SK-N-SH treated with all-trans-retinoic acid at 6 μM for 48 hours (cell line): Measurements from ENCODE around the gene EPN3.

ENCODE experiments used
- ATAC-seq: fragments of 200-7000 bp; cut with Tn5 transposase; 3 replicates; pipeline ENCODE4 v1.9.1; 2020; ENCODE audit warnings: mild to moderate bottlenecking, moderate library complexity
- ARNTL ChIP-seq: fragments of 450-650 bp; formaldehyde crosslinking; IDR thresholded peaks from 2 replicates; pipeline ENCODE4 v1.5.0; 2020; ENCODE audit warnings: low read depth, mild to moderate bottlenecking, moderate library complexity, borderline replicate concordance
- BACH2 ChIP-seq: fragments of 250-450 bp; sonication (Bioruptor Pico); IDR thresholded peaks from 2 replicates; pipeline ENCODE4 v1.9.0; 2021; ENCODE audit warnings: mild to moderate bottlenecking, borderline replicate concordance
- CREB5 ChIP-seq: fragments of 250-450 bp; sonication (Bioruptor Pico); IDR thresholded peaks from 2 replicates; pipeline ENCODE4 v1.5.1; 2020; ENCODE audit warnings: low read depth, mild to moderate bottlenecking, moderate library complexity
- CSDC2 ChIP-seq: fragments of 250-450 bp; sonication (Bioruptor Pico); IDR thresholded peaks from 2 replicates; pipeline ENCODE4 v1.5.0; 2020; ENCODE audit warnings: mild to moderate bottlenecking, moderate library complexity
- CSRNP3 ChIP-seq: fragments of 250-450 bp; sonication (Bioruptor Pico); IDR thresholded peaks from 2 replicates; pipeline ENCODE4 v1.5.1; 2021; ENCODE audit warnings: mild to moderate bottlenecking, moderate library complexity
- ESRRG ChIP-seq: fragments of 250-450 bp; sonication (Bioruptor Pico); IDR thresholded peaks from 2 replicates; pipeline ENCODE4 v1.6.1; 2021; ENCODE audit warnings: mild to moderate bottlenecking
- GLIS3 ChIP-seq: fragments of 250-450 bp; sonication (Bioruptor Pico); IDR thresholded peaks from 2 replicates; pipeline ENCODE4 v1.5.0; 2020; ENCODE audit warnings: mild to moderate bottlenecking, moderate library complexity
- ISL1 ChIP-seq: fragments of 250-450 bp; sonication (Bioruptor Pico); IDR thresholded peaks from 2 replicates; pipeline ENCODE4 v2.1.2; 2022; ENCODE audit warnings: mild to moderate bottlenecking, moderate library complexity
- OSR1 ChIP-seq: fragments of 250-450 bp; sonication (Bioruptor Pico); IDR thresholded peaks from 2 replicates; pipeline ENCODE4 v1.8.0; 2022; ENCODE audit warnings: moderate library complexity, mild to moderate bottlenecking, inconsistent platforms
- PATZ1 ChIP-seq: fragments of 250-450 bp; sonication (Bioruptor Pico); IDR thresholded peaks from 2 replicates; pipeline ENCODE4 v1.8.0; 2020; ENCODE audit warnings: mild to moderate bottlenecking, moderate library complexity, borderline replicate concordance
- PPARA ChIP-seq: fragments of 250-450 bp; sonication (Bioruptor Pico); IDR thresholded peaks from 2 replicates; pipeline ENCODE4 v1.5.0; 2020; ENCODE audit warnings: mild to moderate bottlenecking, borderline replicate concordance
- RARB ChIP-seq: fragments of 250-450 bp; sonication (Bioruptor Pico); IDR thresholded peaks from 2 replicates; pipeline ENCODE4 v1.8.0; 2021; ENCODE audit warnings: mild to moderate bottlenecking, moderate library complexity
- SNAI2 ChIP-seq: fragments of 250-450 bp; sonication (Bioruptor Pico); IDR thresholded peaks from 2 replicates; pipeline ENCODE4 v1.5.0; 2020; ENCODE audit warnings: mild to moderate bottlenecking, moderate library complexity
- TCF4 ChIP-seq: fragments of 250-450 bp; sonication (Bioruptor Pico); IDR thresholded peaks from 2 replicates; pipeline ENCODE4 v1.8.0; 2021; ENCODE audit warnings: mild to moderate bottlenecking, moderate library complexity, borderline replicate concordance
- TOX ChIP-seq: fragments of 250-450 bp; sonication (Bioruptor Pico); IDR thresholded peaks from 2 replicates; pipeline ENCODE4 v1.8.0; 2021; ENCODE audit warnings: mild to moderate bottlenecking, moderate library complexity, borderline replicate concordance
- TSHZ2 ChIP-seq: fragments of 250-450 bp; sonication (Bioruptor Pico); IDR thresholded peaks from 2 replicates; pipeline ENCODE4 v1.5.0; 2020; ENCODE audit warnings: mild to moderate bottlenecking, moderate library complexity
- ZC3H10 ChIP-seq: fragments of 250-450 bp; sonication (Bioruptor Pico); IDR thresholded peaks from 2 replicates; pipeline ENCODE4 v1.5.1; 2021; ENCODE audit warnings: mild to moderate bottlenecking, moderate library complexity
- ZFP3 ChIP-seq: fragments of 250-450 bp; sonication (Bioruptor Pico); IDR thresholded peaks from 2 replicates; pipeline ENCODE4 v1.5.0; 2020; ENCODE audit warnings: mild to moderate bottlenecking, moderate library complexity
- ZFP30 ChIP-seq: fragments of 450-650 bp; formaldehyde crosslinking; IDR thresholded peaks from 2 replicates; pipeline ENCODE4 v1.5.0; 2022; ENCODE audit warnings: mild to moderate bottlenecking, moderate library complexity
- ZNF565 ChIP-seq: fragments of 450-650 bp; formaldehyde crosslinking; conservative IDR thresholded peaks from 2 replicates; pipeline ENCODE4 v1.5.0; 2020; ENCODE audit warnings: low read depth, mild to moderate bottlenecking, moderate library complexity
- ZNF70 ChIP-seq: fragments of 450-650 bp; formaldehyde crosslinking; IDR thresholded peaks from 2 replicates; pipeline ENCODE4 v1.5.0; 2020; ENCODE audit warnings: mild to moderate bottlenecking, moderate library complexity

Gene EPN3

GRCh38 chr17:50527949-50528474 is 4.5 kb upstream of the EPN3 start:
- no peak for ATAC-seq
- no peak for TF ChIP-seq ISL1 (CRISPR knock-in tag)
- TF ChIP-seq ZNF565 (CRISPR knock-in tag) = no peak
- no peak for TF ChIP-seq TOX (CRISPR knock-in tag)
- no peak for TF ChIP-seq GLIS3 (CRISPR knock-in tag)
- no peak for TF ChIP-seq ZFP3 (CRISPR knock-in tag)
- no peak for TF ChIP-seq OSR1 (CRISPR knock-in tag)
- TF ChIP-seq ZC3H10 = no peak
- TF ChIP-seq RARB = no peak

GRCh38 chr17:50529849-50530248 is 2.7 kb upstream of the EPN3 start:
- ATAC-seq = no peak
- TF ChIP-seq SNAI2 (CRISPR knock-in tag) (no peak), TCF4 (CRISPR knock-in tag) (no peak), CSDC2 (CRISPR knock-in tag) (no peak), ZFP3 (CRISPR knock-in tag) (no peak), PPARA (CRISPR knock-in tag) (no peak), ZC3H10 (no peak), TSHZ2 (CRISPR knock-in tag) (no peak), ISL1 (CRISPR knock-in tag) (no peak), ARNTL (no peak), ESRRG (CRISPR knock-in tag) (no peak), CSRNP3 (CRISPR knock-in tag) (no peak), ZFP30 (no peak), GLIS3 (CRISPR knock-in tag) (no peak), RARB (no peak), CREB5 (CRISPR knock-in tag) (no peak), OSR1 (CRISPR knock-in tag) (no peak), PATZ1 (CRISPR knock-in tag) (no peak), BACH2 (CRISPR knock-in tag) (no peak), TOX (CRISPR knock-in tag) (no peak)
- TF ChIP-seq, all 23 proteins: peak for 0

GRCh38 chr17:50531428-50532025 is 1.0 kb upstream of the EPN3 start:
- no peak for TF ChIP-seq CREB5 (CRISPR knock-in tag)
- TF ChIP-seq ZNF70 = no peak
- no peak for TF ChIP-seq ISL1 (CRISPR knock-in tag)
- no peak for TF ChIP-seq ZFP30
- no peak for ATAC-seq
